HCT116 (cell line): ENCODE data around the gene PRPF40B.

Experiments
- EZH2 ChIP-seq: fragments of 200-600 bp; sonication (generic); IDR thresholded peaks from 2 replicates; pipeline ENCODE4 v1.6.1; 2017; ENCODE audit warnings: antibody characterized with exemption, mixed run types
- JUND ChIP-seq: IDR thresholded peaks from 2 replicates; pipeline ENCODE4 v1.6.1; 2012
- MAX ChIP-seq: IDR thresholded peaks from 2 replicates; pipeline ENCODE4 v1.6.1; 2012
- POLR2A ChIP-seq: IDR thresholded peaks from 2 replicates; pipeline ENCODE4 v1.7.0; 2011; ENCODE audit warnings: borderline replicate concordance; ENCODE audit not compliant: insufficient read depth, insufficient read length; ENCODE audit errors: extremely low read depth
- RAD21 ChIP-seq: IDR thresholded peaks from 2 replicates; pipeline ENCODE4 v1.6.1; 2012; ENCODE audit warnings: low read depth, mild to moderate bottlenecking
- TCF7L2 ChIP-seq: IDR thresholded peaks from 2 replicates; pipeline ENCODE4 v1.7.0; 2011; ENCODE audit warnings: borderline replicate concordance, inconsistent platforms; ENCODE audit not compliant: insufficient read depth, insufficient read length; ENCODE audit errors: extremely low read depth
- YY1 ChIP-seq: IDR thresholded peaks from 2 replicates; pipeline ENCODE4 v1.6.1; 2011; ENCODE audit warnings: low read length, low read depth, moderate library complexity, mild to moderate bottlenecking; ENCODE audit not compliant: insufficient replicate concordance; ENCODE audit errors: extremely low read depth
- TF ChIP-seq, protein P1 (sequence below), 3 experiments: fragments of 200-600 bp in 1 of 3; sonication (generic) in 1 of 3; IDR thresholded peaks in 2 of 3; conservative IDR thresholded peaks in 1 of 3; 2 replicates each; pipeline ENCODE4 v1.5.1; 2012 to 2017; ENCODE audit warnings: low read depth in 2 of 3, low read length in 2 of 3, antibody characterized with exemption in 1 of 3, borderline replicate concordance in 1 of 3, control low read depth in 1 of 3, mild to moderate bottlenecking in 1 of 3, mixed read lengths in 1 of 3, mixed run types in 1 of 3, moderate library complexity in 1 of 3; ENCODE audit not compliant: insufficient read depth in 1 of 3
- TF ChIP-seq, protein P2 (sequence below): IDR thresholded peaks from 2 replicates; pipeline ENCODE4 v1.6.1; 2012; ENCODE audit warnings: low read depth

- no peak for TF ChIP-seq JUND
- TF ChIP-seq, protein P1, sequence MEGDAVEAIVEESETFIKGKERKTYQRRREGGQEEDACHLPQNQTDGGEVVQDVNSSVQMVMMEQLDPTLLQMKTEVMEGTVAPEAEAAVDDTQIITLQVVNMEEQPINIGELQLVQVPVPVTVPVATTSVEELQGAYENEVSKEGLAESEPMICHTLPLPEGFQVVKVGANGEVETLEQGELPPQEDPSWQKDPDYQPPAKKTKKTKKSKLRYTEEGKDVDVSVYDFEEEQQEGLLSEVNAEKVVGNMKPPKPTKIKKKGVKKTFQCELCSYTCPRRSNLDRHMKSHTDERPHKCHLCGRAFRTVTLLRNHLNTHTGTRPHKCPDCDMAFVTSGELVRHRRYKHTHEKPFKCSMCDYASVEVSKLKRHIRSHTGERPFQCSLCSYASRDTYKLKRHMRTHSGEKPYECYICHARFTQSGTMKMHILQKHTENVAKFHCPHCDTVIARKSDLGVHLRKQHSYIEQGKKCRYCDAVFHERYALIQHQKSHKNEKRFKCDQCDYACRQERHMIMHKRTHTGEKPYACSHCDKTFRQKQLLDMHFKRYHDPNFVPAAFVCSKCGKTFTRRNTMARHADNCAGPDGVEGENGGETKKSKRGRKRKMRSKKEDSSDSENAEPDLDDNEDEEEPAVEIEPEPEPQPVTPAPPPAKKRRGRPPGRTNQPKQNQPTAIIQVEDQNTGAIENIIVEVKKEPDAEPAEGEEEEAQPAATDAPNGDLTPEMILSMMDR (IDR thresholded peaks at IDR 0.05 in 2 of 3, conservative IDR thresholded peaks at IDR 0.05 in 1 of 3; ENCODE audit: borderline replicate concordance in 1 of 3, insufficient read depth in 1 of 3, low read depth in 2 of 3, low read length in 2 of 3), result no peak
- TF ChIP-seq TCF7L2, result no peak
- TF ChIP-seq EZH2, result no peak
- no peak for TF ChIP-seq RAD21
- no peak for TF ChIP-seq YY1
- TF ChIP-seq, protein P2, sequence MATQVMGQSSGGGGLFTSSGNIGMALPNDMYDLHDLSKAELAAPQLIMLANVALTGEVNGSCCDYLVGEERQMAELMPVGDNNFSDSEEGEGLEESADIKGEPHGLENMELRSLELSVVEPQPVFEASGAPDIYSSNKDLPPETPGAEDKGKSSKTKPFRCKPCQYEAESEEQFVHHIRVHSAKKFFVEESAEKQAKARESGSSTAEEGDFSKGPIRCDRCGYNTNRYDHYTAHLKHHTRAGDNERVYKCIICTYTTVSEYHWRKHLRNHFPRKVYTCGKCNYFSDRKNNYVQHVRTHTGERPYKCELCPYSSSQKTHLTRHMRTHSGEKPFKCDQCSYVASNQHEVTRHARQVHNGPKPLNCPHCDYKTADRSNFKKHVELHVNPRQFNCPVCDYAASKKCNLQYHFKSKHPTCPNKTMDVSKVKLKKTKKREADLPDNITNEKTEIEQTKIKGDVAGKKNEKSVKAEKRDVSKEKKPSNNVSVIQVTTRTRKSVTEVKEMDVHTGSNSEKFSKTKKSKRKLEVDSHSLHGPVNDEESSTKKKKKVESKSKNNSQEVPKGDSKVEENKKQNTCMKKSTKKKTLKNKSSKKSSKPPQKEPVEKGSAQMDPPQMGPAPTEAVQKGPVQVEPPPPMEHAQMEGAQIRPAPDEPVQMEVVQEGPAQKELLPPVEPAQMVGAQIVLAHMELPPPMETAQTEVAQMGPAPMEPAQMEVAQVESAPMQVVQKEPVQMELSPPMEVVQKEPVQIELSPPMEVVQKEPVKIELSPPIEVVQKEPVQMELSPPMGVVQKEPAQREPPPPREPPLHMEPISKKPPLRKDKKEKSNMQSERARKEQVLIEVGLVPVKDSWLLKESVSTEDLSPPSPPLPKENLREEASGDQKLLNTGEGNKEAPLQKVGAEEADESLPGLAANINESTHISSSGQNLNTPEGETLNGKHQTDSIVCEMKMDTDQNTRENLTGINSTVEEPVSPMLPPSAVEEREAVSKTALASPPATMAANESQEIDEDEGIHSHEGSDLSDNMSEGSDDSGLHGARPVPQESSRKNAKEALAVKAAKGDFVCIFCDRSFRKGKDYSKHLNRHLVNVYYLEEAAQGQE, result no peak
- TF ChIP-seq MAX, result no peak
- no peak for TF ChIP-seq POLR2A
Observed at GRCh38 chr12:49647827-49648711, 24.7 kb downstream of the PRPF40B start.
